Tibial artery (tissue), 4 donors: ENCODE results near the gene TPRG1.

Source experiments
- DNase-seq, 2 donors: peaks; one replicate each; pipeline ENCODE4 v3.0.0-alpha.2; 2019
- H3K27ac ChIP-seq, 2 donors: fragments of 200-600 bp; sonication (generic) in 1 of 2; 1 replicate in 1 of 2; 2 replicates in 1 of 2; pipeline ENCODE4 v1.5.1; 2018 to 2019; ENCODE audit warnings: mild to moderate bottlenecking in 1 of 2
- H3K27me3 ChIP-seq, 2 donors: fragments of 200-600 bp; sonication (generic) in 1 of 2; one replicate each; pipeline versions ENCODE4 v1.5.1 to v1.6.0; 2016 to 2019
- H3K36me3 ChIP-seq, 3 donors: fragments of 200-600 bp; sonication (generic) in 2 of 3; one replicate each; pipeline ENCODE4 v1.5.1; 2016 to 2019; ENCODE audit warnings: mild to moderate bottlenecking in 2 of 3
- H3K4me1 ChIP-seq, 4 donors: fragments of 200-600 bp; sonication (generic) in 2 of 4; 1 replicate in 3 of 4; 2 replicates in 1 of 4; pipeline ENCODE4 v1.5.1; 2016 to 2019
- H3K4me3 ChIP-seq, 2 donors: fragments of 200-600 bp; sonication (generic) in 1 of 2; 1 replicate in 1 of 2; 2 replicates in 1 of 2; pipeline ENCODE4 v1.5.1; 2018 to 2019; ENCODE audit warnings: mild to moderate bottlenecking in 2 of 2
- H3K9me3 ChIP-seq, 3 donors: fragments of 200-600 bp; sonication (generic) in 1 of 3; one replicate each; pipeline ENCODE4 v1.5.1; 2016 to 2019
- intact Hi-C: fragments of 100-400 bp; cut with DNase I; formaldehyde crosslinking; loops from one replicate; pipeline ENCODE4 v1.15.0; 2023; ENCODE audit warnings: low total_unique reads
- TF ChIP-seq, protein P1 (sequence below), 2 experiments: fragments of 200-600 bp in 1 of 2; fragments of 450-650 bp in 1 of 2; IDR thresholded peaks; one replicate each; pipeline ENCODE4 v1.5.1; 2017 to 2019; ENCODE audit warnings: antibody characterized with exemption in 2 of 2, mild to moderate bottlenecking in 1 of 2, moderate library complexity in 1 of 2

The TPRG1 gene

DNA sequence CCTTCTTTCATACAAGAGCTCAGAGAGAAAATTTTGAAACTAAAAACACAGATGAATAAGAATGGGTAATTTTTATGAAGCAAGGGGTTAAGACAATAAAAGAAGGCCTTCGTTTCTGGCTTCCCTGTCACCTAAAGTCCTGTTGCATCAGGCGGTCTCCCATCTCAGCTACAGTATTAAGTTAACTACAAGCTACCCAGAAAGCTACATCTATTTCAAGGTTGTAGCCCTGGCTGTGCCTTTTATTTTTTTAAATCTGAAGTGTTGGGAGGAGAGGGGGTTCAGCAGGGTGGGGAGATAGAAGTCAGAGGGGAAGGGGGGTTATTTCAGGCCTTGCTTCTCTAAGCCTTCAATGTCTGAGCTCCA lies 183.3 kb downstream of the TPRG1 start:
- DNase-seq, result no peak
- Histone ChIP-seq H3K36me3 (no peaks in the 10 kb centered on the region), H3K27me3 (no peaks in the 10 kb centered on the region), H3K4me1 (peaks cover 0 to 31% (median 21%) of the 10 kb centered on the region in 4 donors), H3K9me3 (no peaks in the 10 kb centered on the region), H3K4me3 (no peak overlapping the region), H3K27ac (peak overlapping the region; percentile 47 to 55)
- intact Hi-C loops, result no loop called here
- TF ChIP-seq, protein P1, sequence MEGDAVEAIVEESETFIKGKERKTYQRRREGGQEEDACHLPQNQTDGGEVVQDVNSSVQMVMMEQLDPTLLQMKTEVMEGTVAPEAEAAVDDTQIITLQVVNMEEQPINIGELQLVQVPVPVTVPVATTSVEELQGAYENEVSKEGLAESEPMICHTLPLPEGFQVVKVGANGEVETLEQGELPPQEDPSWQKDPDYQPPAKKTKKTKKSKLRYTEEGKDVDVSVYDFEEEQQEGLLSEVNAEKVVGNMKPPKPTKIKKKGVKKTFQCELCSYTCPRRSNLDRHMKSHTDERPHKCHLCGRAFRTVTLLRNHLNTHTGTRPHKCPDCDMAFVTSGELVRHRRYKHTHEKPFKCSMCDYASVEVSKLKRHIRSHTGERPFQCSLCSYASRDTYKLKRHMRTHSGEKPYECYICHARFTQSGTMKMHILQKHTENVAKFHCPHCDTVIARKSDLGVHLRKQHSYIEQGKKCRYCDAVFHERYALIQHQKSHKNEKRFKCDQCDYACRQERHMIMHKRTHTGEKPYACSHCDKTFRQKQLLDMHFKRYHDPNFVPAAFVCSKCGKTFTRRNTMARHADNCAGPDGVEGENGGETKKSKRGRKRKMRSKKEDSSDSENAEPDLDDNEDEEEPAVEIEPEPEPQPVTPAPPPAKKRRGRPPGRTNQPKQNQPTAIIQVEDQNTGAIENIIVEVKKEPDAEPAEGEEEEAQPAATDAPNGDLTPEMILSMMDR (IDR thresholded peaks at IDR 0.05), result no peak

DNA sequence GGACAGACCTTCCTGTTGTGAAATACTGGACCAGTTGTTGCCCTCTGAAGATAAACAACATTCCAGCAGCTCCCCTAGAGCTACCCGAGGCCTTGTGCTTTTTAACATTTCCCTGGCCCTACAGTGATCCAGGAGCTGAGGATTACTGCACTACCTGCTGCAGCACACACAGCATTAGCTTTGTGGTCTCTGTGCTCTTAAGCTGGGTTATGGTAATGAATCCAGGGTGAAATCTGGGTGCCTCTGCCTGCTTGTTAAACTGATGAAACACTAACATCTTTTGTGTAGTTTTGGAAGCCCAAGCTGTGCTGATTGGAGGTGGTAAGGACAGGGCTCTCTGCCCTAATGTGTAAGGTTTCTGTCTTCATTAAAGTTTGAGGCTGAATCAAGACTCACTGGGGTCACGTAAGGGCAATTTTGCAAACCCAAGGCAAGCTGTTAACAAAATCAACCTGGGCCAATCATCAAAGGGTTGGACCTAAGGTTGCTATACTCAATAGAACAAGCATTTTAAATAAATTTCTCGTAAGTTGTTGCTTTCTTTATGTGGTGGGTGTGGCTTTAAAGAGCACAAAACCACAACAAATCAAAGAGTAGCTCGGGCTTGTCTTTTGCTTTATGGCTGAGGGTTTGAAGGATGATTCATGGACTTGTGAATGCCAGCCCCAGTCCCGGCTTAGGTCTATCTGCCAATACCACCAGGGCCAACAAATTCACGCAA lies 183.9 kb downstream of the TPRG1 start:
- intact Hi-C loops, result no loop called here
- Histone ChIP-seq H3K4me1 (peaks cover 0 to 32% (median 25%) of the 10 kb centered on the region in 4 donors), H3K27ac (peak overlapping the region; percentile 47 to 55), H3K9me3 (no peaks in the 10 kb centered on the region), H3K36me3 (no peaks in the 10 kb centered on the region), H3K27me3 (no peaks in the 10 kb centered on the region), H3K4me3 (no peak overlapping the region)
- DNase-seq, result no peak
- TF ChIP-seq, protein P1 (IDR thresholded peaks at IDR 0.05), result no peak

DNA sequence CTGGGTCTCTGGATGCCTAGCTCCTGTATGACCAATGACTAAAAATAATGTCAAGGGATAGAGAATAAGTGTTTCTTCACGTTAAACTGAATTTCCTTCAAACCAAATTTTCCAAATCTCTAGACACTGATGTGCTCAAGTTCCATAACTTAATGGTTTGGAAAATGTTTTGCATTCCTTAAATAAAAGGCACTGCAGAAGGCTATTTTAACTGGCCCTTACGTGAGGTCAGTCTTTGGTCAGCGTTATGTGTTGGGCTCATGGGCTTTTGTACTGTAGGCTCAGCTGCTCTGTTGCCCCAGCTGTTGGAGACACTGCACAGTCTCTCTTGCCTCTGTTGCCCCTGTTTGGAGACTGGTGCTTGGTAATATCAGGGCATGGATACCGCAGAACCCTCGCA lies 188.5 kb downstream of the TPRG1 start:
- Histone ChIP-seq H3K9me3 (no peaks in the 10 kb centered on the region), H3K4me1 (peaks cover 0 to 65% (median 28%) of the 10 kb centered on the region in 4 donors), H3K27ac (peak overlapping the region in 1 of 2 donors; percentile 51), H3K27me3 (no peaks in the 10 kb centered on the region), H3K4me3 (no peak overlapping the region), H3K36me3 (no peaks in the 10 kb centered on the region)
- TF ChIP-seq, protein P1 (IDR thresholded peaks at IDR 0.05), result no peak
- intact Hi-C loops, result no loop called here
- no peak for DNase-seq

DNA sequence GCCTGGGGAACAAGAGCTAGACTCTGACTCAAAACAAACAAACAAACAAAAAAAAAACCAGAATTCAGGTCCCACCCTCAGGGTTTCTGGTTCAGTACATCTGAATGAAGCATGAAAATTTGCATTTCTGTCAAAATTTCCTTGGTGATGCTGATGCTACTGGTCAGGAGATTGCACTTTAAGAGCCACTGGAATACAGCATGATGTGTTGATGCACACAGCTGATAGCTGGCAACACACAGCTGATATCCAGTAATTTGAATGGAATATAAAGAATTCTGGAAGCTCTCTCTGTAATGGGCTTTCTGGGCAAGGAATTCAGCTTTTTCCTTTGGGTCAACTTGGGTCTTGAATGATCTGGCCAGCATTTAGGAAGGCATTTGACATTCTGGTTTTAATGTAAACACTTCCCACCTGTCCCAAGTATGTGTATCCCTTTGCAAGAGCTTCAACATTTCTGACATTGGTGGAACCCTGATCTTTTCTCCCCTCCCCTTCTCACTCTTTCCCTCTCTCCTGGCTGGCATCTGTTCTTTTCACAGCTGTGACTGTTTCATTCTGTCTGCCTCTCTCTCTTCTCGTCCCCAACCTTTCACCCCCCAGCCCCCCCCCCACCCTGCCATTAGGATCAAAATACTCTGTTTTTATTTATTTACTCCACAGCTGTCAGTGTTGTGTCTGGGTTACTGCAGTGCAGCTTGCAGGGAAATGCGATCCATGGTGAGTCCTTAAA lies 189.5 kb downstream of the TPRG1 start:
- H3K27me3 ChIP-seq, result no peaks in the 10 kb centered on the region
- H3K27ac ChIP-seq, result peak overlapping the region in 1 of 2 donors; percentile 51
- H3K36me3 ChIP-seq, result no peaks in the 10 kb centered on the region
- H3K4me3 ChIP-seq, result no peak overlapping the region
- peaks cover 0 to 66% (median 24%) of the 10 kb centered on the region in 4 donors for H3K4me1 ChIP-seq
- TF ChIP-seq, protein P1 (IDR thresholded peaks at IDR 0.05), result no peak
- no peak for DNase-seq
- no peaks in the 10 kb centered on the region for H3K9me3 ChIP-seq
- intact Hi-C loops, result no loop called here

DNA sequence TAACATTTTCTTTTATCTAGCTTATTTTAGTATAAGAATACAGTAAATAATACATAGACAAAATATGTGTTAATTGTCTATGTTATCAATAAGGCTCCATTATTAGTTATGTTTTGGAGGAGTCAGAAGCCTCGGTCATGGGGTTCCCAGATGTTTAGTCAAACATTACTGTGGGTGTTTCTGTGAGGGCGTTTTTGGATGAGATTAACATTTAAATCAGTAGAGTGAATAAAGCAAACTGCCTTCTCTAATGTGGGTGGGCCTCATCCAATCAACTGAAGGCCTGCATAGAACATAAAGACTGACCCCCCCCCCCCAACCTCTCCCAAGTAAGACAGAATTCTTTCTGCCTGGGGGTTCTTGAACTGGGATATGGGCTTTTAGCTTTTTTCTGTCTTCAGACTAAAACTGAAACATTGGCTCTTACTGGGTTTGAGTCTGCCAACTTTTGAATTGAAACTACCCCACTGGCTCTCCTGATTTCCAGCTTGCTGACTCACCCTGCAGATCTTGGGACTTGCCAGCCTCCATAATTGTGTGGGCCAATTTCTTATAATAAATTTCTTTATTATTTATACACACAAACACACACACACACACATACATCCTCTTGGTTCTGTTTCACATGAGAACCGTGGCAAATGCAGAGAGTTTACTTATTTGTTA lies 192.0 kb downstream of the TPRG1 start:
- DNase-seq, result peak in 1 of 2 donors; percentile 70
- Histone ChIP-seq H3K9me3 (no peaks in the 10 kb centered on the region), H3K4me3 (no peak overlapping the region), H3K27ac (peak overlapping the region; percentile 18 to 50), H3K4me1 (peaks cover 0 to 70% (median 22%) of the 10 kb centered on the region in 4 donors), H3K27me3 (no peaks in the 10 kb centered on the region), H3K36me3 (no peaks in the 10 kb centered on the region)
- TF ChIP-seq, protein P1 (IDR thresholded peaks at IDR 0.05), result no peak
- intact Hi-C loops, result no loop called here
